ENCODE measurements around the gene SAA2.
"Not testable (repeated sequence)": the region's sequence is repeated elsewhere in the genome, so short reads cannot be mapped to it uniquely, and the experiment has no call there.

Gene SAA2

DNA sequence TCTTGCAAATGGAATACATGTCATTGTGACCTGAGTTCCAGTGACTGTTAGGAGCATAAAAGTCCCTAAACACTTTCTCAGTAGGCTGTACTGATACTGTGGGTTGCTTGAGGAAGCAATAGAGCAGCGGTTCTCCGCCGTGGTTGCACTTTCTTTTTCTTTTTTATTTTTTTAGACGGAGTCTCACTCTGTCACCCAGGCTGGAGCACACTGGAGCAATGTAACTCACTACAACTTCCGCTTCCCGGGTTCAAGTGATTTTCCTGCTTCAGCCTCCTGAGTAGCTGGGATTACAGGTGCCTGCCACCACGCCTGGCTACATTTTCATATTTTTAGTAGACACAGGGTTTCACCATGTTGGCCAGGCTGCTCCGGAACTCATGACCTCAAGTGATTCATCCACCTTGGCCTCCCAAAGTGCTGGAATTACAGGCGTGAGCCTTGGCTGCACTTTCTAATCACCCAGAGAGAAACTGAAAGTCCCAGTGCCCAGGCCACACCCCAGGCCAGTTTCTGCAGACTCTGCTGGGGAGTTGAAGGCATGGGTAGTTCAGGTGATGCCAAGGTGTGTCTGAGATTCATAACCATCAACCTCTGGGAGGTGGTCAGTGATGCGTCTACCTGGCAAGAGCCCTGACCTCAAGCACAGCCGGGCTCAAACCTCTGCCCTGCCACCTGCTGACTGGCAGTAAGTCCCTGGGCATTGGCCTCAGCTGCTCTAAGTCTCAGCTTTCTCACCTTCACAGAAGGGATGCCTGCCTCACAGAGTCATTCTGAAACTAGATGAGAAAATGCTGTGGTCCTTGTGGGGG is 1.9 kb downstream of the SAA2 start:
- H3K9ac ChIP-seq (ENCODE audit: low read depth, low read length); H3K9me3 ChIP-seq (replicated peaks; ENCODE audit: low read length); H3K4me1 ChIP-seq (ENCODE audit: control insufficient read depth, insufficient read depth, low read length); H3K4me2 ChIP-seq (ENCODE audit: low read length); H3K36me3 ChIP-seq (ENCODE audit: insufficient read depth, low read length); H3K4me3 ChIP-seq (ENCODE audit: low read length): not testable (repeated sequence)
- H3K27me3 ChIP-seq (ENCODE audit: control insufficient read depth, insufficient read depth, low read length): peaks cover 26% of the 10 kb centered on the region

- Histone ChIP-seq H3K4me1 (ENCODE audit: control insufficient read depth, insufficient read depth, low read length) (no peaks in the 10 kb centered on the region), H3K4me3 (ENCODE audit: low read length) (no peak overlapping the region), H3K9ac (ENCODE audit: low read depth, low read length) (no peak overlapping the region), H3K4me2 (ENCODE audit: low read length) (no peak overlapping the region), H3K27me3 (ENCODE audit: control insufficient read depth, insufficient read depth, low read length) (peaks cover 35% of the 10 kb centered on the region), H3K36me3 (ENCODE audit: insufficient read depth, low read length) (no peaks in the 10 kb centered on the region), H3K9me3 (replicated peaks; ENCODE audit: low read length) (no peaks in the 10 kb centered on the region)
Observed at GRCh38 chr11:18245396-18245795, 3.1 kb downstream of the SAA2 start.

DNA sequence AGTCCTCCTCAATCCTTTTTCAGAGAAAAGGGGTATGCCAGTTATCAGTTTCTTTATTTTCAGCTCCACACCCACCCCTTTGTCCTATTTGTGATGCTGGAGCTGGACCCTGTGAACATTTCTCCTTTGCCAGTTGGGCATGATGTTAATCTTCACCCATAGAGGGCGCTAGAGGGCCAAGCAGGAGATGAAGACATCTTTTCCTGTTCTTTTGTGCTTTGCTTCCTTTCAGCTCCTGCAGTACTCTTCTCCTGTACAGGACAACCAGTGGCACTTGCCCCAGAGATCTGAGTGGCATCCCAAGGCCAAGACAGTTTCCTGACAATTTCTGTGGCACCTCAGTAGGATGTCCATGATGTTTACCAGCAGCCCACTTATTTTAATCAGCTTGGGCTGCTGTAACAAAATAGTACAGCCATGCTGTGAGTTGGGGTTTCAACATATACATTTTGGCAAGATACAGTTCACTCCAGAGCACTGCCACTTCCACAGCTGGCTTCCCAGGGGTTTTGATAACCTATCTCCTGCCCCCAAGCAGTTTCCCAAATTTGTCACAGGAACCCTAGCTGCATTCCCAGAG is 4.6 kb downstream of the SAA2 start:
- Histone ChIP-seq H3K4me1 (ENCODE audit: control insufficient read depth, insufficient read depth, low read length) (no peaks in the 10 kb centered on the region), H3K36me3 (ENCODE audit: insufficient read depth, low read length) (no peaks in the 10 kb centered on the region), H3K4me3 (ENCODE audit: low read length) (no peak overlapping the region), H3K9me3 (replicated peaks; ENCODE audit: low read length) (no peaks in the 10 kb centered on the region), H3K9ac (ENCODE audit: low read depth, low read length) (no peak overlapping the region), H3K27me3 (ENCODE audit: control insufficient read depth, insufficient read depth, low read length) (peaks cover 38% of the 10 kb centered on the region), H3K4me2 (ENCODE audit: low read length) (no peak overlapping the region)

DNA sequence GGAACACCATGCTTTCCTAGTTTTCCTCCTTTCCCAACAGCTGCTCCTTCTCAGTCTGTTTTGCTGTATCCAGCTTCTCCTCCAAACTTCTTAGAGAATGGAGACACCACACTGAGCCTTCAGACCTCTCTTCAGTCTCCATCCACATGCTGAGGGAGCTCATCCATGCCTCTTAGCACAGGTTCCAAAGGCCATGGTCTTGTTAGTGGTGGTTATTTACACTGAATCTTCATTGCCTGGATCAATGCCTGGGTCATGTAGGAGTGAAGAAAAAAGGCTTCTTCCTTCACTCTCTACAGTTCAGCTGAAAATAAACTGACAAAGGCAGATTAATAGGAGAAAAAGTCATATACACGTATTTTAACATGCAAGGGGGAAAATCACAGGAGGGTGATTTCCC is 8.8 kb downstream of the SAA2 start:
- Histone ChIP-seq H3K27me3 (ENCODE audit: control insufficient read depth, insufficient read depth, low read length) (peaks cover 58% of the 10 kb centered on the region), H3K4me2 (ENCODE audit: low read length) (no peak overlapping the region), H3K9me3 (replicated peaks; ENCODE audit: low read length) (no peaks in the 10 kb centered on the region), H3K4me1 (ENCODE audit: control insufficient read depth, insufficient read depth, low read length) (no peaks in the 10 kb centered on the region), H3K36me3 (ENCODE audit: insufficient read depth, low read length) (no peaks in the 10 kb centered on the region), H3K4me3 (ENCODE audit: low read length) (no peak overlapping the region), H3K9ac (ENCODE audit: low read depth, low read length) (no peak overlapping the region)

GRCh38 chr11:18236664-18237356 is 11.7 kb downstream of the SAA2 start, which contains the start of gene SAA4:
SAA4 (minus strand) TSS chr11:18236802; CDS start chr11:18235926, 876 bp downstream.
- peaks cover 3% of the 10 kb centered on the region for H3K9me3 ChIP-seq (replicated peaks; ENCODE audit: low read length)
- H3K4me2 ChIP-seq (ENCODE audit: low read length): no peak within 1 kb of the TSS
- H3K4me1 ChIP-seq (ENCODE audit: control insufficient read depth, insufficient read depth, low read length): no peaks in the 10 kb centered on the region
- no peak within 1 kb of the TSS for H3K9ac ChIP-seq (ENCODE audit: low read depth, low read length)
- H3K36me3 ChIP-seq (ENCODE audit: insufficient read depth, low read length): no peaks in the 10 kb centered on the region
- H3K27me3 ChIP-seq (ENCODE audit: control insufficient read depth, insufficient read depth, low read length): peaks cover 63% of the 10 kb centered on the region
- no peak within 1 kb of the TSS for H3K4me3 ChIP-seq (ENCODE audit: low read length)

- Histone ChIP-seq H3K9ac (ENCODE audit: low read depth, low read length) (no peak overlapping the region), H3K4me2 (ENCODE audit: low read length) (no peak overlapping the region), H3K27me3 (ENCODE audit: control insufficient read depth, insufficient read depth, low read length) (peaks cover 55% of the 10 kb centered on the region), H3K4me3 (ENCODE audit: low read length) (no peak overlapping the region), H3K9me3 (replicated peaks; ENCODE audit: low read length) (peaks cover 3% of the 10 kb centered on the region), H3K36me3 (ENCODE audit: insufficient read depth, low read length) (no peaks in the 10 kb centered on the region), H3K4me1 (ENCODE audit: control insufficient read depth, insufficient read depth, low read length) (no peaks in the 10 kb centered on the region)
Observed at GRCh38 chr11:18235394-18236334, 12.8 kb downstream of the SAA2 start.

GRCh38 chr11:18233912-18234311 is 14.6 kb downstream of the SAA2 start:
- Histone ChIP-seq H3K4me3 (ENCODE audit: low read length) (no peak overlapping the region), H3K4me2 (ENCODE audit: low read length) (no peak overlapping the region), H3K27me3 (ENCODE audit: control insufficient read depth, insufficient read depth, low read length) (peaks cover 43% of the 10 kb centered on the region), H3K9ac (ENCODE audit: low read depth, low read length) (no peak overlapping the region), H3K9me3 (replicated peaks; ENCODE audit: low read length) (peaks cover 3% of the 10 kb centered on the region), H3K36me3 (ENCODE audit: insufficient read depth, low read length) (no peaks in the 10 kb centered on the region), H3K4me1 (ENCODE audit: control insufficient read depth, insufficient read depth, low read length) (no peaks in the 10 kb centered on the region)

DNA sequence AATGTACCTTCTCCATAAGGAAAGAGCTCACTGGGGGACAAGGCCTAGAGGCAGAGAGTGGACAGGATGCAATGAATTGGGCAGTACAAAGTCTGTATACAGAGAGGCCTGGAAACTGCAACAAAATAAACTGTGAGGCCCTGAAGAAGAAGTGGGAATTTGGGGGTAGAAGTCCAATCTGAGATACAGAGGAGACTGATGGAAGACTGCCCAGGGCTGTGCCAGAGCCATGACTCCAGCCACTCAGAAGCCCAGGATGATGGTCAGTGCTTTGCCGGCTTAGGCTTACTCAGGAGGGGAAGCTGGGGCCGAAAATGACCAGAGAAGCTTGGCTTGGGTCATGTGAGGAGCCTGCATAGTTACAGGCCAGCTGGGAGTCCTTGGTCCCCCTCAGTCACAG is 17.6 kb downstream of the SAA2 start:
- Histone ChIP-seq H3K4me2 (ENCODE audit: low read length) (no peak overlapping the region), H3K27me3 (ENCODE audit: control insufficient read depth, insufficient read depth, low read length) (peaks cover 39% of the 10 kb centered on the region), H3K4me3 (ENCODE audit: low read length) (no peak overlapping the region), H3K9ac (ENCODE audit: low read depth, low read length) (no peak overlapping the region), H3K36me3 (ENCODE audit: insufficient read depth, low read length) (no peaks in the 10 kb centered on the region), H3K9me3 (replicated peaks; ENCODE audit: low read length) (peaks cover 3% of the 10 kb centered on the region), H3K4me1 (ENCODE audit: control insufficient read depth, insufficient read depth, low read length) (no peaks in the 10 kb centered on the region)

DNA sequence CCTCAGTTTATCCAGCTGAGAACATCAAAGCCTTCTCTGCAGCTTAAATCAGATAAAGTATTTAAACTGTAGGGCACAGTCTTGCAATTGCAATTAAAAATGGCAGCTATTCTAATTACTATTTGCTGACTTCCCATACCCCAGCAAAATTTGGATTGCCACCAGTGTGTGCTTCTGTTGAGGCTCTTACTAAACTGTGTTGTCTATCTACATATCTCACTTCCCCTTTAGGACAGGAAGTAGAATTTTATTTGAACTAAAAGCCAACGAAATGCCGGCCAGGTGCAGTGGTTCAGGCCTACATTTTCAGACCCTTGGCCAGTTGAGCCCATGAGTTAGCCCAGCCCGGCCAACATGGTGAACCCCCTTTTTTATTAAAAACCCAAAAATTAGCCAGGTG is 19.0 kb downstream of the SAA2 start:
- Histone ChIP-seq H3K4me2 (ENCODE audit: low read length) (no peak overlapping the region), H3K4me1 (ENCODE audit: control insufficient read depth, insufficient read depth, low read length) (no peaks in the 10 kb centered on the region), H3K27me3 (ENCODE audit: control insufficient read depth, insufficient read depth, low read length) (peaks cover 29% of the 10 kb centered on the region), H3K9me3 (replicated peaks; ENCODE audit: low read length) (peaks cover 3% of the 10 kb centered on the region), H3K36me3 (ENCODE audit: insufficient read depth, low read length) (no peaks in the 10 kb centered on the region), H3K9ac (ENCODE audit: low read depth, low read length) (no peak overlapping the region), H3K4me3 (ENCODE audit: low read length) (no peak overlapping the region)

DNA sequence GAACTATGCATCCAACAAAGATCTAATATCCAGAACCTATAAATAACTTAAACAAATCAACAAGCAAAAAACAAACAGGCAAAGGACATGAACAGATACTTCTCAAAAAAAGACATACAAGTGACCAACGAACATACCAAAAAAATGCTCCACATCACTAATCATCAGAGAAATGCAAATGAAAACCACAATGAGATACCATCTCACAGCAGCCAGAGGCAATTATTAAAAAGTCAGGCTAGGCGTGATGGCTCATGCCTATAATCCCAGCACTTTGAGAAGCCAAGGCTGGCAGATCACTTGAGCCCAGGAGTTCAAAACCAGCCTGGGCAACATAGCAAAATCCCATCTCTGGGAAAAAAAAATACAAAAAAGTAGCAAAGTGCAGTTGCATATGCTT is 22.6 kb downstream of the SAA2 start:
- Histone ChIP-seq H3K9ac (ENCODE audit: low read depth, low read length) (no peak overlapping the region), H3K27me3 (ENCODE audit: control insufficient read depth, insufficient read depth, low read length) (peaks cover 25% of the 10 kb centered on the region), H3K4me1 (ENCODE audit: control insufficient read depth, insufficient read depth, low read length) (no peaks in the 10 kb centered on the region), H3K9me3 (replicated peaks; ENCODE audit: low read length) (no peaks in the 10 kb centered on the region), H3K4me2 (ENCODE audit: low read length) (no peak overlapping the region), H3K36me3 (ENCODE audit: insufficient read depth, low read length) (no peaks in the 10 kb centered on the region), H3K4me3 (ENCODE audit: low read length) (no peak overlapping the region)
